ENCODE results near the gene GSX1.

Gene GSX1

GRCh38 chr13:27789153-27789494, 3.2 kb upstream of the GSX1 start:
- DNase-seq (ENCODE audit: extremely low read depth, low read depth): no peak
- no peak for TF ChIP-seq CTCF (IDR thresholded peaks at IDR 0.05; ENCODE audit: low read depth, low read length)

GRCh38 chr13:27789495-27790303, 2.6 kb upstream of the GSX1 start:
- DNase-seq (ENCODE audit: extremely low read depth, low read depth): no peak
- TF ChIP-seq CTCF (IDR thresholded peaks at IDR 0.05; ENCODE audit: low read depth, low read length): no peak

GRCh38 chr13:27790523-27790922, 1.8 kb upstream of the GSX1 start:
- DNase-seq (ENCODE audit: extremely low read depth, low read depth): no peak
- TF ChIP-seq CTCF (IDR thresholded peaks at IDR 0.05; ENCODE audit: low read depth, low read length): no peak

GRCh38 chr13:27791146-27791900, 960 bp upstream of the GSX1 start:
- DNase-seq (ENCODE audit: extremely low read depth, low read depth): no peak
- TF ChIP-seq CTCF (IDR thresholded peaks at IDR 0.05; ENCODE audit: low read depth, low read length): no peak

GRCh38 chr13:27791901-27792392, 336 bp upstream of the GSX1 start:
- no peak for TF ChIP-seq CTCF (IDR thresholded peaks at IDR 0.05; ENCODE audit: low read depth, low read length)
- DNase-seq (ENCODE audit: extremely low read depth, low read depth): no peak

- no peak for DNase-seq (ENCODE audit: extremely low read depth, low read depth)
- no peak for TF ChIP-seq CTCF (IDR thresholded peaks at IDR 0.05; ENCODE audit: low read depth, low read length)
Observed at GRCh38 chr13:27793507-27794367, 1.5 kb downstream of the GSX1 start.

All from AG09319 (cell line).